ENCODE measurements around the gene APOH. TPM values are rescaled to one million over a fixed set of nuclear protein-coding genes. Genes with fewer than 3 reads are reported as not detected.

APOH gene
- total and polyA plus RNA-seq, 2 of the 13 experiments (the other 11 are each of a cell fraction or from before 2014, with no cell fraction given): 4,846 to 5,748 TPM

- no peaks in the 10 kb centered on the region for H3K4me1 ChIP-seq (ENCODE audit: insufficient read depth, low read length)
- ChIA-PET CTCF (ENCODE audit: low intra/inter-chr PET ratio, low total read pairs) (interaction anchor here (1.3 to 3.6 kb wide), 6 partner anchors 35 to 946 kb away, joined by 3 to 29 read pairs (median 8); no protein-coding TSS in a partner anchor), POLR2A (no interaction called here)
- BruUV-seq (replicated peaks): no TSS peak
- no peaks in the 10 kb centered on the region for H3K27me3 ChIP-seq (ENCODE audit: control insufficient read depth in 1 of 2, insufficient read depth in 2 of 2, low read length in 2 of 2)
- no peak overlapping the region for H3K27ac ChIP-seq (ENCODE audit: extremely low read length, insufficient read depth, low read length)
- H2AFZ ChIP-seq (ENCODE audit: low read length): no peak overlapping the region
- FAIRE-seq: peak; percentile 62
- no peaks in the 10 kb centered on the region for H3K79me2 ChIP-seq (ENCODE audit: insufficient read depth, low read length)
- H3K4me2 ChIP-seq (ENCODE audit: low read depth, low read length): no peak overlapping the region
- H3K4me3 ChIP-seq (replicated peaks in 1 of 3; ENCODE audit: insufficient read depth in 1 of 3, low read depth in 2 of 3, low read length in 3 of 3): no peak overlapping the region
- no peaks in the 10 kb centered on the region for H3K36me3 ChIP-seq (replicated peaks in 1 of 2; ENCODE audit: control insufficient read depth in 1 of 2, insufficient read depth in 2 of 2, low read length in 2 of 2)
- no peaks in the 10 kb centered on the region for H3K9me3 ChIP-seq (ENCODE audit: low read length)
- ATAC-seq: peak; percentile 61; the same call in 2 of the 3 replicates
- H4K20me1 ChIP-seq (ENCODE audit: insufficient read depth, low read length): no peaks in the 10 kb centered on the region
- in situ Hi-C loops (cut with HindIII; ENCODE audit: extremely low pct_ligation_motif_present, low pct_unique_long_range_greater_than_20kb) (loop anchor here (5.0 to 25.0 kb wide), 4 partner anchors 628 to 933 kb away; no protein-coding TSS in a partner anchor), intact Hi-C loops (cut with micrococcal nuclease; ENCODE audit: unreplicated experiment) (loop anchor here (1.0 to 2.0 kb wide), 4 partner anchors 177 to 934 kb away; no protein-coding TSS in a partner anchor)
- peak; percentile 67 for DNase-seq (ENCODE audit: low spot score)
- no peak overlapping the region for H3K9ac ChIP-seq (ENCODE audit: insufficient read depth, low read depth, low read length)
- TF ChIP-seq YEATS4 (CRISPR knock-in tag; IDR thresholded peaks at IDR 0.05; ENCODE audit: borderline replicate concordance) (no peak), CHD2 (IDR thresholded peaks at IDR 0.05; ENCODE audit: low read depth, low read length) (no peak), ARID5B (CRISPR knock-in tag; IDR thresholded peaks at IDR 0.05) (peak; percentile 38; the same call in 1 of the 2 replicates), IRF2 (CRISPR knock-in tag; IDR thresholded peaks at IDR 0.05) (no peak), NKX3-1 (CRISPR knock-in tag; IDR thresholded peaks at IDR 0.05) (no peak), ZNF547 (CRISPR knock-in tag; IDR thresholded peaks at IDR 0.05) (no peak), GATA4 (IDR thresholded peaks at IDR 0.05; ENCODE audit: borderline replicate concordance, low read depth) (no peak), ZSCAN5A (CRISPR knock-in tag; IDR thresholded peaks at IDR 0.05; ENCODE audit: borderline replicate concordance) (no peak), FOXK2 (IDR thresholded peaks at IDR 0.05) (no peak), TFAP4 (IDR thresholded peaks at IDR 0.05; ENCODE audit: borderline replicate concordance, low read depth) (no peak), ZNF574 (CRISPR knock-in tag; IDR thresholded peaks at IDR 0.05) (no peak), ZSCAN21 (CRISPR knock-in tag; IDR thresholded peaks at IDR 0.05; ENCODE audit: borderline replicate concordance) (no peak), MLX (CRISPR knock-in tag; IDR thresholded peaks at IDR 0.05) (no peak)
Measured at GRCh38 chr17:66165537-66166123, 63.6 kb downstream of the APOH start.

Measured in HepG2 (cell line).